HT1080 (cell line): ENCODE measurements around the gene GALNT13. TPM values are rescaled to one million over a fixed set of nuclear protein-coding genes. Genes with fewer than 3 reads are reported as not detected.
A peak's percentile ranks its signal among the peaks of the same experiment; 100 is the strongest.

Experiments
- DNase-seq: peaks from one replicate; pipeline ENCODE4 v3.0.0-alpha.2; 2015; ENCODE audit warnings: low read depth
- total RNA-seq: library from RNA; depleted of rRNA; stranded (reverse); fragments of >200 nt; shearing (Covaris generic); gene quantifications from 2 replicates; pipeline ENCODE4 v1.2.3, GENCODE V29; 2014

The GALNT13 gene
- total RNA-seq, 1 experiment from 2014 or later, result 0.21 TPM

GRCh38 chr2:154400563-154401290 lies 529.0 kb downstream of the GALNT13 start:
- DNase-seq, result no peak

DNA sequence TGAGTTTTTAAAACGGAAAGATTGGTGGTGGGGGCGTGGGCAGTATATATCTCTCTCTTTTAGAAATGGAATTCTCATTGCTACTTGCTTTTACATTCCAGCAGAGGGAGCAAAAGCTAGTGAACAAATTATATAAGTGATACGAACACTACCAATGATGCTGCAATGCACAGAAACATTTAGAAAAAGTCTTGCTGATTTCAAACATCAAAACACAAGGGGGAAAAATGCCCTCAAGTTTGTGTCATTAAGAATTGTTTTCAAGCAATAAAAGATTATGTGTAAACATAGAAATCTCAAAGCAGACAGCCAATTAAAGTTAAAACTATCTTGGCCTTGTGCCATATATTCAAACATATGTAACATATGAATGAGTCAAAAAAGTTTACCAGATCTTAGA lies 530.5 kb downstream of the GALNT13 start:
- DNase-seq, result peak; percentile 28

DNA sequence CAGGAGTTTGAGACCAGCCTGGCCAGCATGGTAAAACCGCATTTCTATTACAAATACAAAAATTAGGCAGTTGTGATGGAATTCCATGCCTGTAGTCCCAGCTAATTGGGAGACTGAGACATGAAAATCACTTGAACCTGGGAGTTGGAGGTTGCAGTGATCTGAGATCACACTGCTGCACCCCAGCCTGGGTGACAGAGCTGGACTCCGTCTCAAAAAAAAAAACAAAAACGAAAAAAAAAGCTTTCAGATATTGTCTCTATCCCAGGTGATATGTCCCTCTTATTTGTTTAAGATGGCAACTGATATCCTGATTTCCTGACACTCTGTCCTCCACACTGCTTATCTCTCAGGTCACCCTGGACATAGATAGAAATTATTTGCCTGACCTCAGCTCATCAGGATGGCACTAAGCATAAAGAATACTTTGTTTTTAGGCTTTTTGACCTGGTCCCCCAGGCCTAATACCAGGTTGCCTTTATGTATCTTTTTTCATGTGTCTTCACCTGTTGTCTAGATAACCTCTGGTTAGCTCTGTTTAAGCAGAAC lies 531.6 kb downstream of the GALNT13 start:
- no peak for DNase-seq

DNA sequence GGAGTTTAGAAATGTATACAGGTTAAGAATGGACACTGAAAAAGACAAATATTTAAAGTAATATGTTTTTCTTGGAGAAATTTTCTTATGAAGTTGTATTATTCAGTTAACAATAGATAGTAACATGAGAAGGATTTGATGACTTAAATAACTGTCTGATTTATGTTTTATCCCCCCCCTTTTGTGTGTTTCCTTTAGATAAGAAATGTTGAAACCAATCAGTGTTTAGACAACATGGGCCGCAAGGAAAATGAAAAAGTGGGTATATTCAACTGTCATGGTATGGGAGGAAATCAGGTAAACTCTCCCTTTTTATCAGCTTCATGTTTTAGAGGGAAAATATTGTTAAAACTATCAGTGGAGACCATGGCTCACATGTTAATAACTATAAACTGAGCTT lies 537.1 kb downstream of the GALNT13 start:
- DNase-seq, result no peak

- no peak for DNase-seq
Observed at GRCh38 chr2:154422251-154422650, 550.5 kb downstream of the GALNT13 start.

DNA sequence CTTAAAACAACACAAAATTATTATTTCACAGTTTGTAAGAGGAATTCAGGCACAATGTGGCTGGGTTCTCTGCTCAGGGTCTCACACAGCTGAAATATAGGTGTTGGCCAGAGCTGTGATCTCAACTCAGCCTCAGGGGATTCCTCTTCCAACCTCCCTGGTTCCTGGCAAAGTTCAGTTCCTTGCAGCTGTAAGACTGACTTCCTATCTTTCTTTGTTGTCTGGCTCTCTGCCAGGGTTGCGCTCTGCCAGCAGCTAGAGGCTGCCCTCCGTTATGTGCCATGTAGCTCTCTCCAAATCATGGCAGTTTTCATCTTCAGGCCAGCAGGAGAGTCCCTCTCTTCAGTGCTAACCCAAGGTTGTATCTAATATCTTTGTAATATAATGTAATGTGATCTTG lies 554.3 kb downstream of the GALNT13 start:
- DNase-seq, result peak; percentile 21

- DNase-seq, result no peak
Observed at GRCh38 chr2:154427453-154427852, 555.7 kb downstream of the GALNT13 start.

DNA sequence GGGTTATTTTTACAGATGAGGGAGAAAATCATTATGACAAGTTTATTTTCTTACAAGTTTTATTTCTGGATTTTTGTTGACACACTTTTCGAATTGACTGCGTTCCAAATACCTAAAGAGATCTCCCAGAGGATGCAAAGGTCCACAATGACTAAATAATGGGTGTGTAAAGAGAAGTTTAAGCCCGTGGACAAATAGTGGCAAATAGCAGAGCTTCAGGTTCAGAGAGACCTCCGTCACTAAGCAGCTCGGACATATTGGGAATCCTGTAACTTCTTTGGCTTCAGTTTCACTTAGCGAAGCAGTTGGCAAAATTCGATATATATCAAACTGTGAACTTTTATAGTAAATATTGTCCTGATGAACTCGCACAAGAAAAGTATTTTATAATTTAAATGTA lies 556.3 kb downstream of the GALNT13 start:
- DNase-seq, result no peak

DNA sequence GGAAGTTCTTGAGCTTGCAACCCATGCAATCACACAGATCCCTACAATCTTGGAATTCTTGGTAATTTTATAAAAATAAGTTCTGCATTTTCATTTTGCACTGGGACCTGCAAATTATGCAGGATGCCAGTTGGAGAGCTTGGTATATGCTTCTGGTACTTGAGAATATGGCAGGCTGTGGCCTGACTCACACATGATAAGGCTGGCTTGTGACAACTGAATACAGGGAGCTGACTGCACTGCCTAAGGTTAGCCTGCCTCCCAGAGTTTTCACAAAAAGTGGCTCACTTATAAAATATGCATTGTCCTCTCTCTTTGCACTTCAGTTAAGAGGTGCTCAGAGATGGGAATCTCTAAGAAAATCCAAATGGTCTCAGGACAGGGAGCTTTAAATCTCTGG lies 561.3 kb downstream of the GALNT13 start:
- no peak for DNase-seq

- no peak for DNase-seq
Observed at GRCh38 chr2:154437104-154437503, 565.4 kb downstream of the GALNT13 start.

DNA sequence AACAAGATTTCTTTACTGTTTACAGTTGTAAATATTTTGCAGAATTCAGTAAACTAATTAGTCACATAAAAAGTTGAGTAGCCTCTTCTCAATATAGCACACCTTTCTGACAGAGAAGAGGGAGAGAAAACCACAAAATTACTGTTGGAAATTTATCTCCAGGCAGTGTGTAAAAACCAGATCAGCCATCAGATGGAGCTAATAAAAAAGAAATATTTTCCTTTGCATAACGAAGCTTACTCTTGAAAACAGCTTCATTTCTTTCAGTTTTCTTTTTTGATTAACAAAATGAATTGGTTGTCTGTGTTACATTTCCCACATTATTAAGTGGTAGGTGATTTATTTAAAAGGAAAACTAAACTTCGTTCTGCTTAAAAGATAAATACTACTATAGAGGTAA lies 567.4 kb downstream of the GALNT13 start:
- DNase-seq, result peak; percentile 3

- DNase-seq, result no peak
Observed at GRCh38 chr2:154443919-154444318, 572.2 kb downstream of the GALNT13 start.

GRCh38 chr2:154446324-154446723 lies 574.6 kb downstream of the GALNT13 start:
- DNase-seq, result no peak

DNA sequence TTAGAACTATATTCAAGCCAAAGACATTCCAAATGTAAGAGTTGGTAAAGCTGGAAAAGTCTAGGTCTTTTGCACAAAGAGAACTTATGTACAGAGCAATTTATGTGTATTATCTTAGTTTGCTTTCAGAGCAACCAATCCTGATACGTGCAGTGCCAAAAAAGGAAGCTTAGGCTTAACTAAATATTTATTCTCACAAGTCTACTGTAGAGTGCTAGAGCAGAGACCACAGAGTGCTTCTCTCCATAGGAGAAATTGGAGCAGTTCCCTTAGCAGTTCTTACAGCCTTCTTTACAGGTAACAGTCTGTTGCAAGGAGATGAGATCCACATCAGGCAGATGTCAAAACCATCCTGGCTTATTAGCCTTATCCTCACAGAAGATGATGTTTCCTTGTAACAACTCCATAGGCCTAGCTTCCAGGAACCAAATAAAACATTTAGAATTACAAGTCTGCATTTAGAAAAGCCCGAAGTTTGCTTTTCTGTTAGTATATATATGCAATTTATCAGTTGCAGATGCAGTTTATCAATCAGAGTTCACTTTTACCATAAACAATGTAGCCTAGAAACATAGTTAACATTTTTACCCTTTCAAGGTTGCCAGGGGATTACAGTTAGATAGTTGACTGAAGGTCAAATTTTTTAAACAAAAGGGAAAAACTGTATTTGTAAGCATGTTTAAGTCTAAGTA lies 576.2 kb downstream of the GALNT13 start:
- DNase-seq, result no peak

GRCh38 chr2:154449951-154450658 lies 578.4 kb downstream of the GALNT13 start:
- no peak for DNase-seq

GRCh38 chr2:154452471-154452870 lies 580.7 kb downstream of the GALNT13 start:
- DNase-seq, result no peak

DNA sequence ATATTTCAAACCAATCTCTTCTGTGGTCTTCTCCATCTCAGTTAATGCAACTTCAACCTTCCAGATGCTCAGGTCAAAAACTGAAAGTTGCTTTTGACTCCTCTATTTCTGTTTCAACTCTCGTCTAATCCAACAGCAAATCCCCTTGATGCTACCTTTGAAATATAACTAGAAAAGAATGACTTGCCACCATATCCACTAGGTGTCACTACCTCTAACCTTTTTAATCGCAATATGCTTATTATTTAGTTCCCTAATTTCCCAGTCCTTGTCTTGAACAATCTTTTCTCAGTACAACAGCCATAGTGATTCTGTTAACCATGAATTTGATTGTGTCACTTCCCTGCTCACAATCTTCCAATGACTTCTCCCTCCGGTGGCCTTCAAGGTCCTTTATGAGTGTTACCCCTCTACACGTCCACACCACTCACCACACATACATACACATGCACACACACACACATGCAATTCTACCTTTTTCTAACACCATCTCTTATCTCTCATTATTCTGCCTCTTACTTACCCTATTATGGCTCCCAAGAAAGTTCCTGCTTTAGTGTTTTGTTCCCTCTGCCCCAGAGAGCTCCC lies 581.3 kb downstream of the GALNT13 start:
- DNase-seq, result peak; percentile 42

DNA sequence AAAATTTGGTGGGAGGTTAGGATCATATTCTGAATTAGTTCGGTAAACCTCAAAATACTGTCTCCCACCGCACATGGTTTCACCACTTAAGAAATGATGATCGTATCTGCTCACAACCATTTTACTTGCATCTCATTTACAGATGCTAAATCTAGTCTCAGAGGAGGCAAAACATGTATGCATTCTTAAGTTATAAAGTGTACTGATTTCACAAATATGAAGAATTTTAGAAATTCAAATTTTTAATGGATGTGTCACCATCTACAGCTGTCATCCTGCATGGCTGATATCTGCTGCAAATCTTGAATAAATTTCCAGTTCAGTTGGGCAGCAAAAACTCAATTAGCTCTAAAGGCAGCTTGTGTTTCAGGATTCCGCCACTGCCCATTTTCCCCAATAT lies 583.4 kb downstream of the GALNT13 start:
- peak; percentile 4 for DNase-seq

DNA sequence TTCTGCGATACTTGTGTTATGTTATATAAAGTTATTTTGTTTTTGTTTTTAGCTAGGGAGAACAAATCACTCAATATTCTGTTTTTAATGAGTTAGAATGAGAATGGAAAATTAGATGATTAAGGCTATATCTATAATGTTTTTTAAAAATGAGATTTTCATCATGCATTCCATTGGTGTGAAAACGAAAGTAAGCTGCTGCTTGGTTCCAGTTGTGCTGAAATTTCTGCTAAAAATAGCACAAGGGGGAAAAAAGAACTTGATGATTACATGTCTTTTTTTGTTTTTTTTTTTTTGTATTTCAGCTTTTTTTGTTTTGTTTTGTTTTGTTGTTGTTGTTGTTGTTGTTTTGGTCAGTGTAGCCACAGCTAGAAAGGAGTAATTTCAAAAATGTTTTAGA lies 584.1 kb downstream of the GALNT13 start:
- DNase-seq, result no peak

DNA sequence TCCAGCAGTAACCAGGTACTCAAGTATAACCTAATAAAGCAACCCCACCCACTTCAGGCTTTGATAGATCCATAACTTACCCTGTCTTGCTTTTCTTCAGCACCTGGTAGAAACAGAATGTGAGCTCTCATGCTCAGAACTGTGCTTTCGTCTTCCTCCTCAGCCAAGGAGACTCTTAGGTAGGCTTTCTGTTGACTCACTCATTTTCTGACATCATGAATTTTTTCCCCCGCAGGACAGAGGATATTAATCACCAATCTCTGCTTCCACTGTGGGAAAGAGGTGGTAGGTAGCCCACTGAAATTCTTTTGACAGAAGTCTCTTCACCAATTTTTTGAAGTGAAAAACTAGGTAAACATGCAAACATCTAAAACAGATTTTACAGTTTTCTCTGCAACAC lies 585.6 kb downstream of the GALNT13 start:
- peak; percentile 52 for DNase-seq

DNA sequence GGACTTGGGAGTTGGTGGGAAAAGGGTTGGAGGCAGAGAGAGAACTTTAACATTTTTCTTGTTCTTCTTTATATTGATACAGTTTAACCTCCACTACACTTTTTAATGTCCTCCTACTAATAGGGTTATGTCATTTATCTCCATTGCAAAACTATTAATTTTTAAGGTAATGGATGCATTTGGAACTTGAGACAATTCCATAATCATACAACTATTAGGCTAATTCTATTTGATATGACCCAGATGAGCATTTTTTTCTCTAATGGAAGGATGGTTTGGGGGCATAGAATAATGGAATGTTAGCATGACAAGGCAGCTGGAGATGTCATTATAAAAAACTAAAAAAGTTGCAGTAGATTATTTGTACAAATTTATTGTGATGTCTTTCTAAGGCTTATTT lies 587.6 kb downstream of the GALNT13 start:
- DNase-seq, result no peak

GRCh38 chr2:154462634-154463033 lies 590.9 kb downstream of the GALNT13 start:
- no peak for DNase-seq
